AG10803 (cell line): Measurements from ENCODE around the gene CLEC2D.

Experiments used
- DNase-seq: peaks from one replicate; pipeline ENCODE4 v3.0.0; 2010; ENCODE audit warnings: low read depth
- H3K4me3 ChIP-seq: 2 replicates; pipeline ENCODE4 v1.5.1; 2011; ENCODE audit warnings: mild to moderate bottlenecking, low read length, control low read depth
- CTCF ChIP-seq: conservative IDR thresholded peaks from 2 replicates; pipeline ENCODE4 v1.5.1; 2011; ENCODE audit warnings: mild to moderate bottlenecking, low read length, control low read depth, inconsistent platforms

The CLEC2D gene

GRCh38 chr12:9697619-9698018 is 28.1 kb downstream of the CLEC2D start:
- no peak for TF ChIP-seq CTCF
- no peak overlapping the region for H3K4me3 ChIP-seq
- DNase-seq: no peak

DNA sequence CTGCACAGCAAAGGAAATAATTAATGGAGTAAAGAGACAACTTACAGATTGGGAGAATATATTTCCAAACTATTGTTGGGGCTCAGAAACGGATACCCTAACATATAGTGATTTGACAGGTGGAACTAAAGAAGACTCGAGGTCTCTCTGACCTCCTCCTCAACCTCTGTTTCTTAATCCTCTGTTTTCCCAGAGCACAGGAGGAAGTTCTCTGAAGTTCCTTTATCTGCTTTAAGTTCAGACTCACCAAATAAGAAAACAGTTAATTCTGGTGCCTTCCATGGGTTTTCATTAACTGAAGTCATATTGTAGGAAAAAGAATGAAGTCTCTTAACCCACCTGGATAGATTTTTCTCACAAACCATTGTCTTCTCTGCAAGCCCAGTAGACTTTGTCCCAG is 29.2 kb downstream of the CLEC2D start:
- DNase-seq: no peak
- H3K4me3 ChIP-seq: no peak overlapping the region
- TF ChIP-seq CTCF: no peak

- no peak for DNase-seq
- no peak overlapping the region for H3K4me3 ChIP-seq
- TF ChIP-seq CTCF: no peak
Observed at GRCh38 chr12:9699269-9699897, 29.9 kb downstream of the CLEC2D start.

GRCh38 chr12:9699898-9700605 is 30.5 kb downstream of the CLEC2D start:
- no peak for TF ChIP-seq CTCF
- H3K4me3 ChIP-seq: no peak overlapping the region
- DNase-seq: no peak

- H3K4me3 ChIP-seq: no peak overlapping the region
- DNase-seq: no peak
- no peak for TF ChIP-seq CTCF
Observed at GRCh38 chr12:9700606-9700956, 31.1 kb downstream of the CLEC2D start.

- TF ChIP-seq CTCF: no peak
- DNase-seq: no peak
- H3K4me3 ChIP-seq: no peak overlapping the region
Observed at GRCh38 chr12:9701380-9702154, 32.1 kb downstream of the CLEC2D start.
